GM15510 (cell line): Measurements from ENCODE around the gene PCBD2.

Experiments
- POLR2A ChIP-seq: IDR thresholded peaks from 3 replicates; pipeline ENCODE4 v1.6.1; 2011; ENCODE audit warnings: borderline replicate concordance; ENCODE audit not compliant: insufficient read length; ENCODE audit errors: extremely low read depth

PCBD2 gene

DNA sequence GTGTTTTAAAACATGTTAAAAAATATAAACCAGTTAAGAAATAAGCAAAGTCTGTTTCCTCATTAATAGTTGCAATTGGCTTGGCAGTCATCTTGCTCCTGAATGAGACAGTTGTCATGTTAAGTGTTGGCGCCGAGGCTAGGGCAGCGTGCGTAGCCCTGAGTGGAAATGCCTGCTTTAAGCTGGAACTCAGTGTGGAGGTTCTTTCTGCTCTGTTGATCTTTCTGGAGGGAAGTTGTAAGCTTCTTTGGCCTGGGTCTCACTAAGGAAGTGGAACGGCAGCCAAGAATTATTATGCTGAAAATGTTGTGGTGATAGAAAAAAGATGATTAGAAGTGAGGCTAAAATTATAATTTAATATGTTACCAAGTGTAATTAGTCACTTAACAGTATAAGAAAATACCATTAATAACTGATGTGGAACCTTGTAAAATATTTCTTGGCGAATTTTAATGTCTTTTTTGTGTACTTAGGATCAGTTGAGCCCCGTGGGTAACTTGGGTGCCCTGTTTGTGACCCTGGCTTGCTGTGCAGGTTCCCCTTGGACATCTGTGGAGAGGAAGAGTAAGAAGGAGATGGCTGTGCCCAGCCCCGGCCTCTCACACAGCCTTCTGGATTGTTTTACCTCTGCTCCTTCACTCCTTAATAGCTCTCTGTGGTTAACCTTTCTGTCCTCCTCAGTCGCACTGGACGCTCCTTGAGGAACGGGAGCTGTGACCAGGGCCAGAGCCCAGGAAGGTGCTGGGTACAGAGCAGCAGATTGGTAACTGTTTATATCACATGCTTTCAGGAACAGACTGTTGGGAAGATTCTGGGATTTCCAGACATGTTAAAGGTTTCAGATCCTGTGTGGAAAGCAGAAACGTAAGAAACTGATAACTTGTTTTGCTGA, 31.0 kb downstream of the PCBD2 start:
- TF ChIP-seq POLR2A: no peak

DNA sequence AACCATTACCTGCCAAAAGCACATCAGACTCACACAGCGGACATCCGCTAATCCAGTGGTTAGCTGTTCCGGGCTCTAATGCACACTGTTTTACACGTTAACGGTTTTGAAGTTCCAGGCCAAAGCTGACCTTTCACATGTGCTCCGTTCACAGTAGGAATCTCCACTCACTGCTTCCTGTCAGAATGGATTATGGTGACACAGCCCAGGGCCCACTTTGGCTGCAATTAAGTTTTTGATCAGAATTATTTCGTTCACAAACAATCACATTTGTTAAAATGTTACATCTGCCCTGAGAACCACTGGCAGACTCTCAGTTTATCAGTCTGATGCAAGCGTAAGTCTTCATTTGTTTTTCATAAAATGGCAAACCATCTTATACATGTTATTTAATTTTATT, 32.6 kb downstream of the PCBD2 start:
- TF ChIP-seq POLR2A: no peak

- TF ChIP-seq POLR2A: no peak
Observed at GRCh38 chr5:134938030-134938429, 33.1 kb downstream of the PCBD2 start.

DNA sequence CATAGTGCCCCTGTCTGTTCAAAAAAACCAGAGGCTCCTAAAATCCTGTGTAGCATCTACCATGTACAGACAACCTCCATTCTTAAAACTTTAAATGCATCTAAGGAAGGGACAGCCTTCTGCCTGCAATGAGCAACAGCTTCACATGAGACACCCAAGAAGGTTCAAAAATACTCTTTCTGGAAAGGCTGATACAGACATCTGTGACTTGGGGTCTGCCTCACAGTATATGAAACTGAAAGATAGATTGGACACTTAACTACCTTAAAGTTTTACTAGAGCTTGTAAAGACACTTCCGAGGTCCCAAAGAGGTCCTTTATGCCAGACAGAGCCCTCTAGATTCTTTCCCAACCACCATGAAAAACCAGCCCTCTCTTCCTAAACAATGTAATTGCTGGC, 34.6 kb downstream of the PCBD2 start:
- no peak for TF ChIP-seq POLR2A

- no peak for TF ChIP-seq POLR2A
Observed at GRCh38 chr5:134943547-134943946, 38.6 kb downstream of the PCBD2 start.

DNA sequence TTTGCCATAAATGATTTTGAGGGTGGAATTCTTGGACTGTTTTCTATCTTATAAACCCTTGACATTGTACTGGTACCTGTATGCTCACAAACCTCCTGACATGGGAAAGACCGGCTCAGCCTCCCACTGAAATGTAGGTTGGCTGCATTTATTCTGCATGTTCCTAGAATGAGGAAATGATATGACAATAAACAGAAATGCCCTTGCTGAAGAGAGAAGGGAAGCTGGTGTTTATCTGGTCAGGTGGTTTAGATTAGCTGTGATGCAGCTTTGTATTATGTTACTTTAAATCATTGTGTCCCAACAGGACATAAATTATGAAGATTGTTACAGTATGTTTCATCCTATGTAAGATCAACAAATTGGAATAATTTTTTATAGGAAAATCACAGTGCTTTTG, 39.7 kb downstream of the PCBD2 start:
- no peak for TF ChIP-seq POLR2A

DNA sequence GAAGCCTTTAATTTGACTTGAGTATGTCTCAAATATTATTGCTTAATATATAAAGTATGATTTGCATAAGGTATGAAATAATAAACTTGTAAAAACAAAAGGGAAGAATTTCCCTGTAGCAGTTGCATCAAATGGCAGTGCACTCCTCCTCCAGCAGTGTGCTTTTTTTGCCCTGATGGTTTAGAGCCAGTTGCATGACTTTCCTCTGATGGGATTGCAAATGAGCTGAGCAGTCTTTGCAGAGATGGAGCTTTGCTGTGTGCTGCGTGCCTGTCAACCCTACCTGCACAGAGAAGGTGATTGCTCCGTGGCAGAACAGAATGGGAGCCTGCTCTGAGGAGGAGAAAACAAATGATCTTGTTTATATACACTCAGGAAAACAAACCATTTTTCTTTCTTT, 40.1 kb downstream of the PCBD2 start:
- no peak for TF ChIP-seq POLR2A

- no peak for TF ChIP-seq POLR2A
Observed at GRCh38 chr5:134948911-134949310, 44.0 kb downstream of the PCBD2 start.

DNA sequence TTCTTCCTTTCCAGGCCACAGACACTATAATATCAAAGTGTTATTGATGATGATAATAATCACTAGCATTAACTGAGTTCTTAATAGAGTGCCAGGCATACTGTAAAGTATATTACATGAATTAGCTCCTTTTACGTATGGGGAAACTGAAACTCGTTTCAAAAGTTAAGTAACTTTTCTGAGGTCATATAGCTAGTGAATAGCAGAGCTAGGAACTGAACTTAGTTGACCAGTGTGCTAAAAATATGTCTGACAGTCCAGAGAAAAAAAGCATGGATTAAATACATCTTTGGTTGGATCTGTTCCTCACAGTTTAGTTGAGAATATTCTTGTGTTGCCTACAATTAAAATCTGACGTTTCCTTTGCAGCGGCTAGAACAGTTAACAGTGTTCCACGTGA, 44.4 kb downstream of the PCBD2 start:
- TF ChIP-seq POLR2A: no peak

DNA sequence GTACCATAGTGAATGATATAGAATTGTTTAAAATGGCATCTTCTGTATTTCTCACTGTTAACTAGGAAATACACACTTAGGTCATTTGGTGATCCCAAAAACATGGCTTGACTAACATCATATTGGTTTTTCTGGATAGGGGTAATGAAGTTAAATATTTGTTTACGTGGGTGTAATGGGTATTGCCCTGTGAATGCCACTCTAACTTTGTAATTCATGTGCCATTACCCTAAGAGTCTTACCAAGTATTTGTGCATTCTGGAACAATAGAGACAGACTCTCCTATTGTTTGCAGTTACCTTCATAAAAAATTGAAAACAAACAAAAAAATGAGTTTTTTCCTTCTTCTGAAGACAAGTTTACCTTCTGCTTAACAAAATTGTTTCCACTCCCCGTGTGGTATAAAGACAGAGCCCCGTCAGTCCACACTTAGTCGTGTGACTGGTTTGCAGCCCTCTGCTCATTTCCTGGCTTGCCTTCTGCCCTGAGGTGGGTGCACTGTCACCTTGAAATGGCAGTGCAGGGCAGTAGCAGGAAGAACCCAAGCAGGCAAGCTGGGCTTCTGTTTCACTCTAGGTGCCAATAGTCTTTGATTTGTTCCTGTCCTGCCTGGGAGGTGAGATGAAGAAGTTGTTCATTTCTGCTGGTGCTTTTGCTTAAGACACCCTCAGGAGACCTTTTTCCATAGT, 53.1 kb downstream of the PCBD2 start:
- TF ChIP-seq POLR2A: no peak

DNA sequence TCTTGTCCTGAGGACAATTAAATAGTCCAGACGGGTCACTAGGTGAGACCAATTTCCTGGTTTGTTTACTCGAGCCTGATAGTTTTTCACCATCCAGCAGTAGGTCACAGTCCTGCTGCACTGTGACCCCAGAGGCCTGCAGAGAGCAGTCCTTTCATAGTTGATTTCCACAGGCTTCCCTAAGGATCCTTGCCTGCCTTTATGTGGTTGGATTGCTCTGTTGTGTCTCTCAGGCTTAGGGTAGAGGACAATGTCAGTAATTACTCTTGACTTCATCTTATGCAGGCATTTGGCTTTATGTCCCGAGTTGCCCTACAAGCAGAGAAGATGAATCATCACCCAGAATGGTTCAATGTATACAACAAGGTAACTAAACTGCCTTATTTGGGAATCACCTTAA, 53.8 kb downstream of the PCBD2 start:
- TF ChIP-seq POLR2A: no peak

DNA sequence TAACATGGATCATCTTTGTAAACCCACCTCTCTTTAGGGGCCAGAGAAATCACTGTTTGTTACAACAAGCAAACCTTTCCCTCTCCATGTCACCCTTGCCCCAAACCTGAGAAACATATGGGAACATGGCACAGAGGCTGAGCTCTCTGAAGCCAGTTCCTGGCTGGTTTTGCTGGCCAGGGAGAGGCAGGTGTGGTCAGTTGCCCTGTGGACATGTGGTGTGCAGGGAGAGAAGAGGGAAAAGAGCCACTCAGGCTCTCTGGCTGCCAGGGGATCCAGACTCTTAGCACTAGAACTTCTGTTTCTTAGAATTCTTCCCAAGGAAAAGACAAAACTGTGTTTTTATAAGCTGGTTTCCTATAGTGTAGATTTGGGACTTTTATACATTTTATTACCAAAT, 58.2 kb downstream of the PCBD2 start:
- TF ChIP-seq POLR2A: no peak

- TF ChIP-seq POLR2A: no peak
Observed at GRCh38 chr5:134964359-134965270, 59.7 kb downstream of the PCBD2 start.

- no peak for TF ChIP-seq POLR2A
Observed at GRCh38 chr5:134965271-134965825, 60.4 kb downstream of the PCBD2 start.

GRCh38 chr5:134967607-134968006, 62.7 kb downstream of the PCBD2 start, which contains the start of gene CATSPER3:
TSS of gene CATSPER3 (plus strand) at chr5:134967907. CDS start at chr5:134967992, 85 bp downstream.
- TF ChIP-seq POLR2A: no peak

DNA sequence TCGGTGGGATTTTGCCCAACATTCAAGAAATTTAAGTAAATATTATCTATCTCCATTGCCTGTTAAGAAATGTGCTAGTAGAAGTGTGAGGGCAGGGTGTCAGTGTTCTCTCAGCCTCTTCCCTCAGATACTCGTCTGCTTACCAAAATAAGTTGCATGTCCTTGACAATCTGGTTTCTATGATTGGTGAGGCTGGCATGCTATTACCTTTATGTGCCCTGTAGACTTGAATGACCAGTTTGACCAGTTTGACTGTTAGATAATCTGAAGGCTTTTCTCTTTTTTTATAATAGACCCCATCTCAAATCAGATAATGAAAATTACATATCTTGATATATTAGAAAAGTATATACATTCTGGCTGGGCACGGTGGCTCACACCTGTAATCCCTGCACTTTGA, 63.1 kb downstream of the PCBD2 start:
- TF ChIP-seq POLR2A: no peak

GRCh38 chr5:134969166-134969565, 64.2 kb downstream of the PCBD2 start:
- TF ChIP-seq POLR2A: no peak
